SJCRH30 (cell line): Measurements from ENCODE around the gene KIF12. TPM values are rescaled to one million over a fixed set of nuclear protein-coding genes. Genes with fewer than 3 reads are reported as not detected.

ENCODE experiments used
- DNase-seq, 2 experiments: peaks; one replicate each; pipeline ENCODE4 v3.0.0-alpha.2; 2015 to 2020
- H3K27ac ChIP-seq: fragments of 250-450 bp; sonication (Bioruptor Pico); 2 replicates; pipeline ENCODE4 v1.5.1; 2020; ENCODE audit warnings: mild to moderate bottlenecking, moderate library complexity
- H3K27me3 ChIP-seq: fragments of 250-450 bp; sonication (Bioruptor Pico); 2 replicates; pipeline ENCODE4 v1.5.1; 2020; ENCODE audit warnings: mild to moderate bottlenecking, moderate library complexity
- H3K36me3 ChIP-seq: fragments of 250-450 bp; sonication (Bioruptor Pico); 2 replicates; pipeline ENCODE4 v1.5.1; 2020; ENCODE audit warnings: mild to moderate bottlenecking, moderate library complexity
- H3K4me1 ChIP-seq: fragments of 250-450 bp; sonication (Bioruptor Pico); 2 replicates; pipeline ENCODE4 v1.5.1; 2020; ENCODE audit warnings: mild to moderate bottlenecking, moderate library complexity
- H3K4me3 ChIP-seq: fragments of 250-450 bp; sonication (Bioruptor Pico); 2 replicates; pipeline ENCODE4 v1.5.1; 2020; ENCODE audit warnings: mild to moderate bottlenecking, moderate library complexity
- H3K9me3 ChIP-seq: fragments of 250-450 bp; sonication (Bioruptor Pico); replicated peaks from 2 replicates; pipeline ENCODE4 v1.5.1; 2020; ENCODE audit warnings: mild to moderate bottlenecking, moderate library complexity
- total RNA-seq: library from RNA; depleted of rRNA; stranded (reverse); fragments of >200 nt; shearing (Covaris generic); gene quantifications from 2 replicates; pipeline ENCODE4 v1.2.3, GENCODE V29; 2014

The KIF12 gene
- total RNA-seq, 1 experiment from 2014 or later = not detected

DNA sequence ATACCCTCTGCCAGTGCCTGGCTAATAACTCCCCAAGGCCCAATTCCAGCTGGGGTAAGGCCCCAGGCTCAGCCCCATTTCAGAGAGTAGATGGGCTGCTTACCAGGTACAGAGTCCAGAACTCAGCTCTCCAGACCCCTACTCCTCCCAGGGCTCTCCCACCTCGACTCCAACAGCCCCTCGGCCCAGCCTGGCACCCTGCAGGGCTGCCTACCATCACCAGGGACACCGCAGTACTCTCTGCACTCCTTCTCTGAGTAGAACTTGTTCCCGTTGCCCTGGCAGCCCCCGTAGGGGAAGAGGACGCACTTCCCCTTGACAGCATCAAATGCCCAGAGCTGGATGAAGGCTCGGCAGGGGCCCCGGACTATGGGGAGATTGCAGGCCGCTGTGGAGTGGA, 38.4 kb downstream of the KIF12 start:
- H3K4me1 ChIP-seq = peaks cover 23% of the 10 kb centered on the region
- no peaks in the 10 kb centered on the region for H3K27me3 ChIP-seq
- H3K4me3 ChIP-seq = no peak overlapping the region
- no peak for DNase-seq
- no peaks in the 10 kb centered on the region for H3K36me3 ChIP-seq
- H3K9me3 ChIP-seq = peaks cover 6% of the 10 kb centered on the region; the same call in 1 of the 2 replicates
- H3K27ac ChIP-seq = no peak overlapping the region

DNA sequence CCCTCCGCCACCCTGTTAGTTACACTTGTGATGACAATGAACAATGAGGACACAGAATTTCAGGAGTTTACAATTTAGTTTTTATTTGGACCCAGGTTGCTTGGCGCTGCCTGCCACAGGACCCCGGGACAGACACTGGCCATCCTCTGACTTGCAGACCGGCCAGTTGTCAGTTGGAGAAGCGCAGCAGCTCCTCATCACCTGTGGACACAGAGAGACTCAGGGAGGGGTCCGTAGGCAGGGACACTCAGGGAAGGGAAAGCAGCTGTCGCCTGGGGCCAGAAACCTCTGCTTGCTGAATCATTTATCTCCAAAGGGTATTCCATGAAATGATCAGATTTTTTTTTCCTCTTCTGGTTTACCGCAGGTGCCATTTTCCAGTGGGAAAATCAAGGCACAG, 39.0 kb downstream of the KIF12 start:
- H3K9me3 ChIP-seq = peaks cover 6% of the 10 kb centered on the region; the same call in 1 of the 2 replicates
- DNase-seq = peak; percentile 40 to 60
- H3K27me3 ChIP-seq = no peaks in the 10 kb centered on the region
- H3K4me3 ChIP-seq = no peak overlapping the region
- no peaks in the 10 kb centered on the region for H3K36me3 ChIP-seq
- peak overlapping the region; percentile 84 for H3K27ac ChIP-seq
- H3K4me1 ChIP-seq = peaks cover 23% of the 10 kb centered on the region

DNA sequence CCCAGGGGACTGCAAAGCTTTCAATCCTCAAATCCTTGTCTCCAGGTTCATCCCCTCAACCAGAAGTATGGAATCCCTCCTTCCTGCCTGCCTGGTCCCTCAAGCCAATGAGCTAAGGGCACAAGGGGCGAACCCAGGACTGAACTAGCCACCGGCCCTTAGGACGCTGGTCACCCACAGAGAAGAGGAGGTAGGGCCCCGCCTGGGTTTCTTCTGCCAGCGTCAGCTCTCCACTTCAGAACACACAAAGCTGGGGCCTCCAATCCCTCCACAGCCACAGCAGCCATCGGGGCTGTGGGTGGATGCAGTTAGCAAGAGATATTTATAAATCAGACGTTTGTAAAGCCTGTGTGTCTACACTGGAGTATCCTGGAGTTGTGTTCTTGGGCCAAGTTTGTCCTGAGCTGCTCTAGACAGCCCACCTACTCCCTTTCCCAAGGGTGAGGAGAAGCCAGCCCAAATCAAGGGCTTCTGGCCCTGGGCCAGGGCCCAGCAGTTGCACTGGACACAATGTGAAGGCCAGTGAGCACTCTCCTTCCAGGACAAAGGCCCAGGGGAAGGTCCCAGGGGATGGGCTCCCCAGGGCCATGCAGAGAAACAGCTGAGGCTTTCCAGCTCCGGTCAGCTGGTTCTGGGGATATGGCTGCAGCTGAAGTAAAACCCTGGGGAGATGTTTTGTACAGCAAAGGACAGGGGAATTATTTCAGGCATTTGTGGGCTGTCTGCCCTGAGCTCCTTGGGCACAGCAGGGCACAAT, 39.9 kb downstream of the KIF12 start:
- H3K27me3 ChIP-seq = no peaks in the 10 kb centered on the region
- H3K9me3 ChIP-seq = peaks cover 6% of the 10 kb centered on the region; the same call in 1 of the 2 replicates
- no peak overlapping the region for H3K4me3 ChIP-seq
- DNase-seq = peak; percentile 94 to 95
- H3K27ac ChIP-seq = peak overlapping the region; percentile 84
- no peaks in the 10 kb centered on the region for H3K36me3 ChIP-seq
- H3K4me1 ChIP-seq = peaks cover 23% of the 10 kb centered on the region

DNA sequence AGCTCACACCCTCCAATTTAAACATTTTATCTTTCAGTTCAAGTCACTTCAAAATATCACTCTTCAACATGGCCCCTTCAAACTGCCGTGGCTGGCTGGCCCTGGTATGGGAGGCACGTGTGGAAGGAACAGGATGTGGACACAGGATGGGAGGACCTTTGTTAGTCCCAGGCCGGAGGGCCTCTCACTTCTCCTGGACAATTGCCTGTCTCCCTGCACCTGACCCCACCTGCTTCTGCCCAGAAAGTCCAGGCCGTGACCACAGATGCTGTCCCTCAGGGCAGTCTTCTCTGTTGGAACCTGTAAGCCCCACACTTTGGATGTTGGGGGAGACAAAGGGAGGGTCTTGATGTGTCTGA, 40.4 kb downstream of the KIF12 start:
- H3K27ac ChIP-seq = peak overlapping the region; percentile 84
- no peak for DNase-seq
- no peaks in the 10 kb centered on the region for H3K27me3 ChIP-seq
- peaks cover 4% of the 10 kb centered on the region; the same call in 1 of the 2 replicates for H3K9me3 ChIP-seq
- no peak overlapping the region for H3K4me3 ChIP-seq
- H3K4me1 ChIP-seq = peaks cover 23% of the 10 kb centered on the region
- H3K36me3 ChIP-seq = no peaks in the 10 kb centered on the region

DNA sequence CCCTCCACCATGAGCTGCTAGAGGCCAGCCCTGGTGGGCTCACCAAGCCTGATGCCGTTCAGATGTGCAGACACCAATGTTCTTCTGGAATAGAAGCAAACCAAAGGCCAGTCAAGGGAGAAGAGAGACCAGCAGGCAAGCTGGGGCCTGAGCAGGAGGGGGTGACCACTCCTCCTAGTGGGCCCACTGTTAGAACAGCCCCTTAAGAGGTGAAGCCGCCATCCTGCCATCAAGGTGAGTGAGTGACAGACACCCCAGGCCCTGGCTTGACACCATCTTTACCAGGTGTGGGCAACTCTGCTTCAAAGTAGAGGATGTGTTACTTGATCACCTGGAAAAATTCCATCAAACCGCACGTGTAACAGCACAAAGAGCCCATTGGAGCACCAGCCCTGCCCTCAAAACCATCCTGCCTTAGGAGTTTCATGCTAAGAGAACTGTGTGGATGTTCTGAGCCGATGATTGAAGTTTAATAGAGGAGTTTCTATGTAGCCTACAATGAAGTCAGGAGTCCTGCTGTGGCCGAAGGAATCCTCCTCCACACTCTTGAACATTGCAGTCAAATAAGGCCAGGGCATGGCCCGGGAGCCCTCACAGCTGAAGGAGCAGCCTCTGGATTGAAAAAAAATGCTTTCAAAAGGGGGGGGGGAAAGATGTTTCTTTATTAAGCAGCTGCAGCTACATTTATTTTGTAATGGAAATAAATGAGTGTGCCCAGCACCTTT, 41.8 kb downstream of the KIF12 start:
- 0 out of 2 replicates have a peak, but pooled peaks cover 4% of the 10 kb centered on the region for H3K36me3 ChIP-seq
- H3K27me3 ChIP-seq = no peaks in the 10 kb centered on the region
- no peak for DNase-seq
- H3K4me1 ChIP-seq = peaks cover 23% of the 10 kb centered on the region
- no peak overlapping the region for H3K4me3 ChIP-seq
- H3K27ac ChIP-seq = no peak overlapping the region
- H3K9me3 ChIP-seq = no peaks in the 10 kb centered on the region

DNA sequence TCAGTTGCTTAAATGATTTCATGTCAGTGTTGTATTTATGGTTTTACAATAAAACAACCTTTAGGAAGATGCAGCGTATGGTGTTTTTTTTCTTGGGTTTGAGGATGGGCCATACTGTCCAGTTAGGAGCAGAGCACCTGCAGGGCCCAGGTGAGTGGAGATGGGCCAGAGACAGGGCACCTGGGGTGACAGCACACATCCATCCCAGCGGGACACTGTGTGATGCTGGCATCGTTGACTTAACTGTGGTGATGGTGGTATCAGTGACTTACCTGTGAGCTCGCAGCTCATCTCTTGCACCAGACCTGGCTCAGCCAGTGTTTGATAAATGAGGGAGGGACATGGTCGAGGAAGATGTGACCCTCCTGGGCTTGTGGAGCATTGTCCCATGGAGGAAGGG, 42.6 kb downstream of the KIF12 start:
- no peaks in the 10 kb centered on the region for H3K9me3 ChIP-seq
- H3K27me3 ChIP-seq = no peaks in the 10 kb centered on the region
- no peak overlapping the region for H3K27ac ChIP-seq
- H3K4me3 ChIP-seq = no peak overlapping the region
- DNase-seq = no peak
- 0 out of 2 replicates have a peak, but pooled peaks cover 9% of the 10 kb centered on the region for H3K36me3 ChIP-seq
- H3K4me1 ChIP-seq = peaks cover 23% of the 10 kb centered on the region

DNA sequence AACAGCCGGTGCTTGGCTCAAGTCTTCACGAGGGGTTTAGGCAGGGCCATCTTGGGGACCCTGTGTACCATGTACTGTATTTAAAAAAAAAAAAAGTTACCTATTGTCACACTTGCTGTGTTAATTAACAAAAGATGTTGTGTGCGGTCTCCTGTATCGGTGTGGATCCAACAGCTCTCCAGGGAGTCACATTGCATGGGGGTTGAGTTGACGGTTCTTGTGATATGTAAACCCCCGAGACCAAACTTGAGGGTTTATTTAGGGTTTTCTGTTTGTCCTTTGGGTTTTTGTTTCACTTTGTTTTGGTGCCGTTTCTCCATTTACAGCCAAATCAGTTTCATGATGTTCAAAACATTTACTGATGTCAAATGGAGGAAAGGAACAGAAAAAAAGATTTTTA, 43.2 kb downstream of the KIF12 start:
- Histone ChIP-seq H3K9me3 (no peaks in the 10 kb centered on the region), H3K27ac (no peak overlapping the region), H3K4me1 (peaks cover 23% of the 10 kb centered on the region), H3K4me3 (no peak overlapping the region), H3K27me3 (no peaks in the 10 kb centered on the region), H3K36me3 (0 out of 2 replicates have a peak, but pooled peaks cover 9% of the 10 kb centered on the region)
- no peak for DNase-seq

DNA sequence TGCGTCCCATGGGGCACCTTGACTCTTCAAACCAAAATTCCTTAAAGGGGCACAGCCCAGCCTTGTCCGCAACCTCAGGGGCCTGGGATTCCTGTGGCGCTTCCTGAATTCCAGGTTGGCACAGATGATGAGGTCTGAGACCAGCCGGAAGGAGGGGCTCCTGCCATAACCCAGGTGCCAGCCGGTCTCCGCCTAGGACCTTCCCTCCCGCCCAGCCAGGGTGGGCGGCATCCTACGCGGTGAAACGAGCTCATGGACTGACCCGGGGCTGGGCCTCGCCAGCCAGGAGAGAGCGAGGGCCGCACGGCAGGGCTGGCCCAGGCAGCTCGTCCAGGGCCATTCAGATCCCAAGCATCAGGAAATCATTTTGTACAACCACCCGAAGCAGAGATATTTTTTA, 44.0 kb downstream of the KIF12 start:
- Histone ChIP-seq H3K4me3 (no peak overlapping the region), H3K27ac (no peak overlapping the region), H3K9me3 (no peaks in the 10 kb centered on the region), H3K4me1 (peaks cover 15% of the 10 kb centered on the region), H3K36me3 (peaks cover 9% of the 10 kb centered on the region; the same call in 1 of the 2 replicates), H3K27me3 (no peaks in the 10 kb centered on the region)
- DNase-seq = no peak

DNA sequence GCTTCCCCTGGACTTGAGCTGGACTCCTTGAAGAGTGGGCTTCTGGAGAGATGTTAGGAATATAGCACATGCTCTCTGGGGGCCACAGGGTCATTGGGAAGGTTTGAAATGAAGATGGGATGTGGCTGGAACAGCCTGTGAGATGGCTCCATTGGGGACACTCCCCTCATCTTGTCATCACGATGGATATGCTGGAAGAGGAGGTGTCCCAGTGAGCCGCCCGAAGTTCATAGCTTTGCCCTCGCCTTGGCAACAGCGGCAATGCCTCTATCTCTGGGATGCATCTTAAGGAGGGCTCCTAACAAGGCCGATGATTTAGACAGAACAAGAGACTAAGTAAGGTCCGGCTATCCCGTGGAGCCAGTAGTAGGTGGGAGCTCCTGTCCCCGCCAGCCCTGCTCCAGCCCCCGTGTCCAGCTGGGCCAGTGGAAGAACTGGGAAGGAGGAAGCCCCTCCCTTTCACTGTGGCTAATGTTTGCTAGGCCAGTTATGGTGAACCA, 44.9 kb downstream of the KIF12 start:
- Histone ChIP-seq H3K4me1 (peaks cover 7% of the 10 kb centered on the region), H3K27me3 (no peaks in the 10 kb centered on the region), H3K27ac (no peak overlapping the region), H3K4me3 (no peak overlapping the region), H3K9me3 (no peaks in the 10 kb centered on the region), H3K36me3 (peaks cover 16% of the 10 kb centered on the region)
- DNase-seq = no peak

DNA sequence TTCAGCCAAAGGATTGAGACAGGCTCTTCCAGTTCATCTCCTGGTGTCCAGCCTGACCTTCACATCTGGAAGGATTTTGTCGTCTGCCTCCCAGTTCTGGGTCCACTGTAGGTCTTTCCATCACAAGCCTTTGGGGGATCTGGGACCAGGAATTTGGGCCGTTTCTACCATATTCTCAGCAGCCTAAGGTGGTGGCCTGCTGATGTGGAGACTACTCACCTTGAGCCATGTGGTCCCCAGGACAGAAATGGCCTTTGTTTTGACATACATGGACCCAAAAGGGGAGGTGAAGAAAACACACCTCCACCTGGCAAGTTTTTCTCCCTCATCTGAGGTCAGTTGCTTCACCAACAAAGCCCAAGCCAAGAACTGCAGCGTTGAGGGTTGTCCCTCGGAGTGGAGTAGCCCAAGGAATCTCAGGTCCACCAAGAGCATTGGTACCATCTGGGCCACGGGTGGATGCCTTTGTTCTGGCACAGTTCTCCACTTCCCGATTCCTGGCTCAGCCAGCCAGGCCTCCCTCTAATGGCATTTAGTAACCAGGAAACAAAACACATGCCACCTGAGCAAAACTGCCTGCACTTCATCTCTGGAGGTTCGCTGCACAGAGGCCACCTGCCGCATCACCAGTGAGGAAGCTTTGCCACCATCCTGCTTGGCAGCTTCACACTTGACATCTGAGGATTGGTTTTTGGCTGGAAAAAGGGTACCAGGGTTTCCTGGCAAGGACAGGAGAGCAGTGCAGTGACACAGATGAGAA, 45.7 kb downstream of the KIF12 start:
- H3K36me3 ChIP-seq = peaks cover 23% of the 10 kb centered on the region
- no peaks in the 10 kb centered on the region for H3K4me1 ChIP-seq
- no peak overlapping the region for H3K4me3 ChIP-seq
- no peaks in the 10 kb centered on the region for H3K9me3 ChIP-seq
- H3K27me3 ChIP-seq = no peaks in the 10 kb centered on the region
- DNase-seq = no peak
- no peak overlapping the region for H3K27ac ChIP-seq

DNA sequence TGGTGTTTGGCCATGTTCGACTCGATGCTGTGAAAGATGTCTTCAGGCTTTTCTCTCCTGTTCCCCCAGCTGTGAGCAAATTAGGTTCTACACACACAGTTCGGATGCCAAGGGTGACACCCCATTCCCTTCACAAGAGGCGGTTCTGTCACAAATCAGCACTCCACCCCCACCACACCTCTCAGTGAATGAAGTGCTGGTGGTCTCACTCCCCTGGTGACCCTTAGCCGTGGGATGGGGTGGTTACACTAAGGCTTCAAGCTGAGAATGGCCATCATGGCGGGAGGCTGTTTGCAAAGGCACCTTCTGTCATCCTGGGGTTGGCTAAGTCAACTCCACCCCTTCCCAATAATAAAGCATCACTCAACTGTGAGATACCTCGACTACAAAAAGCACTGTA, 47.4 kb downstream of the KIF12 start:
- DNase-seq = no peak
- Histone ChIP-seq H3K4me3 (no peak overlapping the region), H3K27ac (no peak overlapping the region), H3K4me1 (no peaks in the 10 kb centered on the region), H3K36me3 (peaks cover 33% of the 10 kb centered on the region), H3K27me3 (no peaks in the 10 kb centered on the region), H3K9me3 (no peaks in the 10 kb centered on the region)

DNA sequence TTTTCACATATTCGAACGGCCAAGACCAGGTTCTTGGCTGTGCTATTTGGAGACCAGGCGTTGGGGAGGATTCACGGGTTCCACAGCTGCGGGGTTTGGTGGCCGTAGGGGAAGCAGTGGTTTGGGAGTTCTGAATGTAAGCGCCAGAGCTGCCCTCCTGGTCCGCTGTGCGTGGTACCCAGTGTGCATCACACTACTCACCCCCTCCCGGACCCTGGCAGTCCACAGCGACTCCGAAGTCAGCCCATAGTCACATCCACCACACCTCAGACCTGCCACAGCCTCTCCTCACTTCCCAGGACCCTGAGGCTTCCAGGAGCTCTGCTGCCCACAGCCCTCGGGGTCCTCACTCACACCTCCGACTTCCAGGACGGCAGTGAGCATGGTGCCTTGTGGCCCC, 47.8 kb downstream of the KIF12 start:
- Histone ChIP-seq H3K4me1 (no peaks in the 10 kb centered on the region), H3K9me3 (no peaks in the 10 kb centered on the region), H3K4me3 (no peak overlapping the region), H3K36me3 (peaks cover 33% of the 10 kb centered on the region), H3K27me3 (no peaks in the 10 kb centered on the region), H3K27ac (no peak overlapping the region)
- DNase-seq = no peak

DNA sequence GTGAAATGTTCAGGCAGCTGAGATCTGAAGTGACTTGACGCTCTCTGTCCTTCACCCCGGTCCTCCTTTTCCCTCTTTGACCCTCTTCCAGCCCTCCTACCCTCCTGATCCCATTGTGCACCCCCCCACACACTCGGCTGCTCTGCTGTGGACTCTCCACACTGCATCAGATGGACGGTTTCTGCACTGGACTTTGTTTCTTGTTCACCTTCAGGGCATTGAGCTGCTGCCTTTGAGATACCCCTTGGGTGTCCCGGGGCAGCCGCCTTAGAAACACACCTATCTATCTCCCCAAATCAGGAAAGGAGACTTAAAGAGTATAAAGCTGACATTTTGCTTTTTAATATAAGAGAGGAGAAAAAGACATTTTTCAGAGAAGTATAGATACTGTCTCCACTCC, 48.4 kb downstream of the KIF12 start:
- H3K27ac ChIP-seq = no peak overlapping the region
- no peak for DNase-seq
- peaks cover 33% of the 10 kb centered on the region for H3K36me3 ChIP-seq
- H3K27me3 ChIP-seq = no peaks in the 10 kb centered on the region
- no peak overlapping the region for H3K4me3 ChIP-seq
- H3K4me1 ChIP-seq = no peaks in the 10 kb centered on the region
- H3K9me3 ChIP-seq = no peaks in the 10 kb centered on the region

DNA sequence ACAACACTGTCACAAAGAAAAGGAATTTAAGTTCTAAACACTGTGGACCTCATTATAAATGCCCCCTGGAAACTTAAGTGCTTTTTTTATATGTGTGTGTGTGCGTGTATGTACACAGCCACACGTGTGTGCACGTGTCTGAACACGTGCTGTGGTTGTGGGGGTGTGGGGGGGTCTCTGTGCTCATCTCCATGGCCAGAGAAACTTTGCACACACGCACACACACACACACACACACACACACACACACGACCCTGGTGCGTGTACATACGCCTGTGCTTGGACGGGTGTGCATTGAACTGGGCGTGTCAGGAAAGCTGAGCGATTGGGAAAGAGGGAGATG, 48.9 kb downstream of the KIF12 start:
- no peaks in the 10 kb centered on the region for H3K27me3 ChIP-seq
- peaks cover 33% of the 10 kb centered on the region for H3K36me3 ChIP-seq

More for the DNA sequence above, 48.9 kb downstream of the KIF12 start:
- no peaks in the 10 kb centered on the region for H3K9me3 ChIP-seq
- H3K4me1 ChIP-seq = no peaks in the 10 kb centered on the region
- H3K4me3 ChIP-seq = no peak overlapping the region
- H3K27ac ChIP-seq = no peak overlapping the region
- DNase-seq = no peak
